ENCODE results near the gene RNF133. TPM values are rescaled to one million over a fixed set of nuclear protein-coding genes. Genes with fewer than 3 reads are reported as not detected.

RNF133 gene
- total and polyA plus RNA-seq, 2 donors (not counting 1 experiment from before 2014, with no cell fraction given), result not detected

DNA sequence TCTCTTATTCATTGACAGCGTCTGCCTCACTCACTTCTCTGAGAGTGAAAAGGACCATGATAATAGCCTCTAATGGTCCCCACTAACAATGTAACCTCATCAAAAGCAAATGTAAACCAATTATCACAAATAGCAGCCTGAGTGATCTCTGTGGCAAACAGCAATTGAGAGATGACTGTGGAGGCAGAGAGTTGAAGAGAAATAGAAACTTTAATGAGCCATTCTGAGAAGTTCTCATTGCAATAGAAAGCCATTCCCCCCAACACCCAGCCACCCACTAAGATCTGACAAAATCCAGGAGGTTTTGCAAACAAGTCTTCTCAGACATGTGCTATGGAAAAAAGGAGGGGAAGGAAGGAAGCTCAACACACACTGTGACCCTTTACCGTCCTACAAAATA, 48.0 kb upstream of the RNF133 start:
- no peak for ATAC-seq (ENCODE audit: low read depth)
- no CpG with 5 or more reads among the region's 2 CpGs for WGBS (ENCODE audit: insufficient coverage)
- no peak overlapping the region for H3K4me3 ChIP-seq (ENCODE audit: control extremely low read depth in 1 of 5, extremely low read depth in 1 of 5, insufficient read depth in 1 of 5, low read depth in 2 of 5, low read length in 4 of 5)
- no peaks in the 10 kb centered on the region for H3K36me3 ChIP-seq (replicated peaks in 1 of 2; ENCODE audit: control extremely low read depth in 1 of 2, control insufficient read depth in 1 of 2, extremely low read depth in 1 of 2, insufficient read depth in 2 of 2, low read length in 1 of 2)
- no peaks in the 10 kb centered on the region for H3K4me1 Mint-ChIP-seq
- H3K4me1 ChIP-seq (ENCODE audit: control insufficient read depth in 2 of 2, insufficient read depth in 2 of 2, low read length in 2 of 2), result no peaks in the 10 kb centered on the region
- H3K9me3 ChIP-seq (ENCODE audit: control extremely low read depth in 1 of 3, control insufficient read depth in 2 of 3, insufficient read depth in 1 of 3, low read length in 2 of 3), result no peaks in the 10 kb centered on the region
- no peaks in the 10 kb centered on the region for H4K20me1 ChIP-seq (ENCODE audit: control insufficient read depth, insufficient read depth, low read length, poor library complexity, severe bottlenecking)
- no peak overlapping the region for H3K9ac ChIP-seq (ENCODE audit: low read length)
- no peak overlapping the region for H3K27ac Mint-ChIP-seq
- POLR2A ChIA-PET, result no interaction called here
- H3K27ac ChIP-seq (ENCODE audit: low read length in 2 of 2), result no peak overlapping the region
- H3K79me2 ChIP-seq (ENCODE audit: control insufficient read depth, insufficient read depth, low read length), result no peaks in the 10 kb centered on the region
- CTCF ChIA-PET, result no interaction called here
- TF ChIP-seq, protein P1, sequence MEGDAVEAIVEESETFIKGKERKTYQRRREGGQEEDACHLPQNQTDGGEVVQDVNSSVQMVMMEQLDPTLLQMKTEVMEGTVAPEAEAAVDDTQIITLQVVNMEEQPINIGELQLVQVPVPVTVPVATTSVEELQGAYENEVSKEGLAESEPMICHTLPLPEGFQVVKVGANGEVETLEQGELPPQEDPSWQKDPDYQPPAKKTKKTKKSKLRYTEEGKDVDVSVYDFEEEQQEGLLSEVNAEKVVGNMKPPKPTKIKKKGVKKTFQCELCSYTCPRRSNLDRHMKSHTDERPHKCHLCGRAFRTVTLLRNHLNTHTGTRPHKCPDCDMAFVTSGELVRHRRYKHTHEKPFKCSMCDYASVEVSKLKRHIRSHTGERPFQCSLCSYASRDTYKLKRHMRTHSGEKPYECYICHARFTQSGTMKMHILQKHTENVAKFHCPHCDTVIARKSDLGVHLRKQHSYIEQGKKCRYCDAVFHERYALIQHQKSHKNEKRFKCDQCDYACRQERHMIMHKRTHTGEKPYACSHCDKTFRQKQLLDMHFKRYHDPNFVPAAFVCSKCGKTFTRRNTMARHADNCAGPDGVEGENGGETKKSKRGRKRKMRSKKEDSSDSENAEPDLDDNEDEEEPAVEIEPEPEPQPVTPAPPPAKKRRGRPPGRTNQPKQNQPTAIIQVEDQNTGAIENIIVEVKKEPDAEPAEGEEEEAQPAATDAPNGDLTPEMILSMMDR (IDR thresholded peaks at IDR 0.05), result no peak
- no peak for TF ChIP-seq EZH2 (IDR thresholded peaks at IDR 0.05; ENCODE audit: borderline replicate concordance, insufficient read depth, low read depth, low read length, poor library complexity, severe bottlenecking)
- H3K27me3 Mint-ChIP-seq, result no peaks in the 10 kb centered on the region
- no peaks in the 10 kb centered on the region for H3K27me3 ChIP-seq (replicated peaks in 1 of 4; ENCODE audit: control extremely low read depth in 1 of 4, control insufficient read depth in 3 of 4, insufficient read depth in 4 of 4, low read length in 3 of 4)
- intact Hi-C loops (cut with micrococcal nuclease), result no loop called here
- no peak overlapping the region for H2AFZ ChIP-seq (ENCODE audit: insufficient read depth, low read depth, low read length, poor library complexity, severe bottlenecking)
- H3K4me3 Mint-ChIP-seq, result no peak overlapping the region
- DNase-seq, result no peak
- no peak overlapping the region for H3K4me2 ChIP-seq (replicated peaks; ENCODE audit: low read depth, low read length, poor library complexity, severe bottlenecking)
- H3K9me3 Mint-ChIP-seq (ENCODE audit: insufficient read depth), result no peaks in the 10 kb centered on the region

DNA sequence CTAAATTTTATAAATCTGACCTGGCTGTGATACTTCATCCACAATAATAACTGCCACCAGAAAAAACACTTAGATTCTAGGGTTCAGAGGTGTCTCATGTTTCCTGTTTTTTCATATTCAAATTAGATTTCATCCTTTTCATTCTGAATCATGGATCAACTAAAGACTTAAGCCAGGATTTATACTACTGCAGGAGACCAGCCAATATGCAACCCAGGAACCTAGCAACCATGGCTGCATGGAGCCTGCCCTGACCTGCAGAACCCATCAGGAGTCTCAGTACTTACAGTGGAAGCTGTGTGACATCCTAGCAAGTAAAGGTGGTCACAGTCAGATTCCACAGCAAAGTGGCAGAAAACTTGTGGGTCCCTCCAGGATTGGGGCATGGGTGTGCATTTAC, 44.3 kb upstream of the RNF133 start:
- no peak for ATAC-seq (ENCODE audit: low read depth)
- H3K27me3 Mint-ChIP-seq, result no peaks in the 10 kb centered on the region
- H3K9me3 ChIP-seq (ENCODE audit: control extremely low read depth in 1 of 3, control insufficient read depth in 2 of 3, insufficient read depth in 1 of 3, low read length in 2 of 3), result no peaks in the 10 kb centered on the region

More for the DNA sequence above, 44.3 kb upstream of the RNF133 start:
- Histone ChIP-seq H4K20me1 (ENCODE audit: control insufficient read depth, insufficient read depth, low read length, poor library complexity, severe bottlenecking) (no peaks in the 10 kb centered on the region), H3K27ac (ENCODE audit: low read length in 2 of 2) (no peak overlapping the region), H3K36me3 (replicated peaks in 1 of 2; ENCODE audit: control extremely low read depth in 1 of 2, control insufficient read depth in 1 of 2, extremely low read depth in 1 of 2, insufficient read depth in 2 of 2, low read length in 1 of 2) (no peaks in the 10 kb centered on the region), H3K27me3 (replicated peaks in 1 of 4; ENCODE audit: control extremely low read depth in 1 of 4, control insufficient read depth in 3 of 4, insufficient read depth in 4 of 4, low read length in 3 of 4) (no peaks in the 10 kb centered on the region), H3K79me2 (ENCODE audit: control insufficient read depth, insufficient read depth, low read length) (no peaks in the 10 kb centered on the region), H2AFZ (ENCODE audit: insufficient read depth, low read depth, low read length, poor library complexity, severe bottlenecking) (no peak overlapping the region), H3K9ac (ENCODE audit: low read length) (no peak overlapping the region), H3K4me1 (ENCODE audit: control insufficient read depth in 2 of 2, insufficient read depth in 2 of 2, low read length in 2 of 2) (no peaks in the 10 kb centered on the region), H3K4me3 (ENCODE audit: control extremely low read depth in 1 of 5, extremely low read depth in 1 of 5, insufficient read depth in 1 of 5, low read depth in 2 of 5, low read length in 4 of 5) (no peak overlapping the region), H3K4me2 (replicated peaks; ENCODE audit: low read depth, low read length, poor library complexity, severe bottlenecking) (no peak overlapping the region)
- TF ChIP-seq, protein P1 (IDR thresholded peaks at IDR 0.05), result no peak
- TF ChIP-seq EZH2 (IDR thresholded peaks at IDR 0.05; ENCODE audit: borderline replicate concordance, insufficient read depth, low read depth, low read length, poor library complexity, severe bottlenecking), result no peak
- DNase-seq, result no peak
- ChIA-PET CTCF (no interaction called here), POLR2A (no interaction called here)
- H3K4me1 Mint-ChIP-seq, result no peaks in the 10 kb centered on the region
- H3K9me3 Mint-ChIP-seq (ENCODE audit: insufficient read depth), result no peaks in the 10 kb centered on the region
- intact Hi-C loops (cut with micrococcal nuclease), result no loop called here
- no peak overlapping the region for H3K27ac Mint-ChIP-seq
- H3K4me3 Mint-ChIP-seq, result no peak overlapping the region

Data from B cell (primary cell).